ENCODE data around the gene GPRC5B. TPM values are rescaled to one million over a fixed set of nuclear protein-coding genes. Genes with fewer than 3 reads are reported as not detected.

The GPRC5B gene
- total RNA-seq, 3 donors from 2014 or later (not counting 1 experiment from before 2014, with no cell fraction given) = not detected

- no peak overlapping the region for H3K4me3 ChIP-seq (ENCODE audit: low read length)
- Mint-ChIP-seq H3K4me1 (peaks cover 15 to 23% of the 10 kb centered on the region in 2 donors), H3K9me3 (no peaks in the 10 kb centered on the region), H3K4me3 (no peak overlapping the region), H3K27ac (no peak overlapping the region), H3K36me3 (no peaks in the 10 kb centered on the region), H3K27me3 (ENCODE audit: low read depth in 2 of 2) (peaks cover 37 to 42% of the 10 kb centered on the region in 2 donors)
- 49% methylated on average over 9 of the region's 9 CpGs for WGBS (ENCODE audit: insufficient coverage)
- H3K4me1 ChIP-seq (ENCODE audit: control insufficient read depth, insufficient read depth, low read length) = peaks cover 27% of the 10 kb centered on the region
- intact Hi-C loops (cut with micrococcal nuclease) = no loop called here
- H3K27me3 ChIP-seq (ENCODE audit: control insufficient read depth, insufficient read depth, low read length) = peaks cover 22% of the 10 kb centered on the region
- no peak for ATAC-seq
- H3K36me3 ChIP-seq (ENCODE audit: control insufficient read depth, insufficient read depth, low read length) = no peaks in the 10 kb centered on the region
- no peak for TF ChIP-seq CTCF (IDR thresholded peaks at IDR 0.05)
- H3K9me3 ChIP-seq (ENCODE audit: control insufficient read depth, insufficient read depth, low read length) = no peaks in the 10 kb centered on the region
- DNase-seq = no peak
- H3K27ac ChIP-seq (ENCODE audit: low read length) = no peak overlapping the region
Measured at GRCh38 chr16:19882186-19882585, 2.5 kb downstream of the GPRC5B start.

GRCh38 chr16:19881783-19882182, 2.9 kb downstream of the GPRC5B start:
- H3K9me3 ChIP-seq (ENCODE audit: control insufficient read depth, insufficient read depth, low read length) = no peaks in the 10 kb centered on the region
- peaks cover 15 to 23% of the 10 kb centered on the region in 2 donors for H3K4me1 Mint-ChIP-seq
- H3K36me3 Mint-ChIP-seq = no peaks in the 10 kb centered on the region
- peaks cover 22% of the 10 kb centered on the region for H3K27me3 ChIP-seq (ENCODE audit: control insufficient read depth, insufficient read depth, low read length)
- peaks cover 27% of the 10 kb centered on the region for H3K4me1 ChIP-seq (ENCODE audit: control insufficient read depth, insufficient read depth, low read length)
- TF ChIP-seq CTCF (IDR thresholded peaks at IDR 0.05) = no peak
- no peaks in the 10 kb centered on the region for H3K9me3 Mint-ChIP-seq
- no peak overlapping the region for H3K4me3 Mint-ChIP-seq
- no peaks in the 10 kb centered on the region for H3K36me3 ChIP-seq (ENCODE audit: control insufficient read depth, insufficient read depth, low read length)
- ATAC-seq (no peak), DNase-seq (no peak)
- H3K27ac Mint-ChIP-seq = no peak overlapping the region
- H3K4me3 ChIP-seq (ENCODE audit: low read length) = no peak overlapping the region
- whole genome bisulfite sequencing (ENCODE audit: insufficient coverage) = 69% methylated on average over 6 of the region's 6 CpGs
- H3K27ac ChIP-seq (ENCODE audit: low read length) = no peak overlapping the region
- intact Hi-C loops (cut with micrococcal nuclease) = no loop called here
- H3K27me3 Mint-ChIP-seq (ENCODE audit: low read depth in 2 of 2) = peaks cover 37 to 42% of the 10 kb centered on the region in 2 donors

- H3K27ac ChIP-seq (ENCODE audit: low read length) = no peak overlapping the region
Measured at GRCh38 chr16:19881028-19881427, 3.6 kb downstream of the GPRC5B start.

More at GRCh38 chr16:19881028-19881427, 3.6 kb downstream of the GPRC5B start:
- peaks cover 21% of the 10 kb centered on the region for H3K27me3 ChIP-seq (ENCODE audit: control insufficient read depth, insufficient read depth, low read length)
- no peak overlapping the region for H3K27ac Mint-ChIP-seq
- peaks cover 10 to 18% of the 10 kb centered on the region in 2 donors for H3K4me1 Mint-ChIP-seq
- H3K36me3 Mint-ChIP-seq = no peaks in the 10 kb centered on the region
- 87% methylated on average over 7 of the region's 7 CpGs for WGBS (ENCODE audit: insufficient coverage)
- peaks cover 37 to 41% of the 10 kb centered on the region in 2 donors for H3K27me3 Mint-ChIP-seq (ENCODE audit: low read depth in 2 of 2)
- no peaks in the 10 kb centered on the region for H3K36me3 ChIP-seq (ENCODE audit: control insufficient read depth, insufficient read depth, low read length)
- no peaks in the 10 kb centered on the region for H3K9me3 ChIP-seq (ENCODE audit: control insufficient read depth, insufficient read depth, low read length)
- no peak overlapping the region for H3K4me3 Mint-ChIP-seq
- H3K4me3 ChIP-seq (ENCODE audit: low read length) = no peak overlapping the region
- DNase-seq = no peak
- no peaks in the 10 kb centered on the region for H3K9me3 Mint-ChIP-seq
- ATAC-seq = no peak
- no peak for TF ChIP-seq CTCF (IDR thresholded peaks at IDR 0.05)
- peaks cover 23% of the 10 kb centered on the region for H3K4me1 ChIP-seq (ENCODE audit: control insufficient read depth, insufficient read depth, low read length)
- intact Hi-C loops (cut with micrococcal nuclease) = no loop called here

Data from natural killer cell (primary cell).